Esophagus (tissue), 2 donors: Measurements from ENCODE around the gene TEX48. TPM values are rescaled to one million over a fixed set of nuclear protein-coding genes. Genes with fewer than 3 reads are reported as not detected.

Source experiments
- H3K27ac ChIP-seq, 2 donors: one replicate each; pipeline ENCODE4 v1.5.1; 2013; ENCODE audit warnings: low read depth in 2 of 2, mild to moderate bottlenecking in 2 of 2, inconsistent platforms in 1 of 2, low read length in 1 of 2, moderate library complexity in 1 of 2
- H3K27me3 ChIP-seq, 2 donors: one replicate each; pipeline ENCODE4 v1.6.1; 2013; ENCODE audit warnings: low read length in 2 of 2, control low read depth in 1 of 2, mild to moderate bottlenecking in 1 of 2; ENCODE audit not compliant: insufficient read depth in 2 of 2, control insufficient read depth in 1 of 2
- H3K36me3 ChIP-seq, 2 donors: one replicate each; pipeline ENCODE4 v1.6.1; 2013; ENCODE audit warnings: low read length in 1 of 2; ENCODE audit not compliant: control insufficient read depth in 2 of 2, insufficient read depth in 2 of 2
- H3K4me1 ChIP-seq, 2 donors: one replicate each; pipeline ENCODE4 v1.6.1; 2013; ENCODE audit warnings: low read length in 1 of 2; ENCODE audit not compliant: control insufficient read depth in 2 of 2, insufficient read depth in 2 of 2
- H3K4me3 ChIP-seq, 2 donors: one replicate each; pipeline ENCODE4 v1.5.1; 2013; ENCODE audit warnings: low read length in 2 of 2, mild to moderate bottlenecking in 2 of 2, low read depth in 1 of 2, moderate library complexity in 1 of 2
- H3K9me3 ChIP-seq, 2 donors: one replicate each; pipeline ENCODE4 v1.6.1; 2013; ENCODE audit warnings: mild to moderate bottlenecking in 2 of 2, low read depth in 1 of 2, low read length in 1 of 2, moderate library complexity in 1 of 2; ENCODE audit not compliant: control insufficient read depth in 2 of 2, insufficient read depth in 1 of 2
- WGBS, 2 donors: extraction: QIAGEN DNeasy Blood & Tissue Kit; methylation state at CpG; one replicate each; pipeline ENCODE4 v1.1.7; 2013; 5-methylcytosine and 5-hydroxymethylcytosine counted together
- polyA plus RNA-seq, 2 donors: library from polyadenylated mRNA; stranded (reverse); fragments of 200-250 nt; gene quantifications; one replicate each; pipeline ENCODE4 v1.2.3, GENCODE V29; 2013
- donor health status: healthy with polysubstance abuse.
- donor health status: Bipolar disorder and iron deficiency.

The TEX48 gene
- polyA plus RNA-seq, 2 donors, result not detected

DNA sequence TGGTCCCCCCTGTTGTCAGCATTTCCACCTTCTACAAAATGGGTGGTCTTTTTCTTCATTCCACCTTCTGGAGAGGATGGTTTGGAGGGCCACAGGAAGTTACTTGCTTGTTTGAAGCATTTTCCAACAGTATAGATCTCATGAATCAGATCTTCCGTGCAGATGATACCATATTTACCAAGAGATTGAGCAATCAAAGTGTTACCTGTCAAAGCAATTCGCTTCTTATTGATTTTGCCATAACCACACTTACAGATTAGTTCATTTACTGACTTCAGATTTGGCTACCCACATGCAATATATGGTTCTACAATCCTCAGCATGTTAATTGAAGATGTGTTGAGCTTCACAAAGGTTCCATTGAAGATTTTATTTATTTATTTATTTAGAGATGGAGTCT, 14.0 kb upstream of the TEX48 start:
- H3K27ac ChIP-seq, result no peak overlapping the region
- WGBS, 2 donors, result 72 to 78% methylated on average over 2 of the region's 2 CpGs
- H3K27me3 ChIP-seq, result no peaks in the 10 kb centered on the region
- H3K4me3 ChIP-seq, result no peak overlapping the region
- no peaks in the 10 kb centered on the region for H3K9me3 ChIP-seq
- H3K36me3 ChIP-seq, result no peaks in the 10 kb centered on the region
- H3K4me1 ChIP-seq, result no peaks in the 10 kb centered on the region

DNA sequence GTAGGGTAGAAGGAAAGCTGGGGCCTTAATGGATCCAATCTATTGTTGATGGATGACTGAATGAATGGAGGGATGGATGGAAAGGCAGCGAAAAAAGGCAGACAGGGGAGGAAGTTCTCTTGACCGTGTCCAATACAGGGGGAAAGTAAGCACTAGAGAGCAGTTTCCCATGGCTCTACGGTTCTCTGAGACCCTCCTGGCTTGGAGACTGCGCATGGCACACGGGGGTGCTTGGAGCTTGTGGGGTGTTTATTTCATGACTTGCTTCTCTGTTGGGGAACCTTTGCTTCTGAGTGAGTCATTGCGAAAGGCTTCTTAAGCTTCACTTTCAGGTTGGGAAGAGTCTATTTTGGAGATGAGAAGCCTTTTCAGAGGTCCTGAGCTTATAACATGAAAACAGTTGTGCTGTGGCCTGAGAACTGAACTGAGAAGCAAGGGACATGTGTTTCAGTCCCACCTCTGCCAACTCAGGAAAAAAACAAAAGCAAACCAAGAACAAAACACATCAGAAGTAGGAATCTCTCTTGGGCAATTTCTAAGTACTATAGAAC, 12.8 kb upstream of the TEX48 start:
- H3K27me3 ChIP-seq, result no peaks in the 10 kb centered on the region
- 86 to 91% methylated on average over 6 of the region's 6 CpGs for WGBS, 2 donors

DNA sequence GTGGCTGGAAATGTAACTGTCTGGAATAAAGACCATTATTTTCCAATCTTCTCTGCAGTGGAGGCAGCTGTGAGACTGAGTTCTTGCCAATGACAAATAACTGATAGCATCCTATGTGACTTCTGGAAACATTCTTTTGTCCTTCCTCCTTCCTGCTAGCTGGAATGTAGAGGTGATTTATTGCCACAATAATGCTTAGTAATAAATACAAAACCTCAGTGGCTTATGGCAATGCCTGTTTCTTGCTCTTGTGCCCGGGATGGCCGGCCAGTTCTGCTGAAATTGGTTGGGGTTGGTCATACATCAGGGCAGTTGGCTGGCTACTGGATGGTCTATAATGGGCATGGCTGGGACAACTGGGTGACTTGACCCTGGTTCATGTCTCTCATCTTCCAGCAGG, 12.2 kb upstream of the TEX48 start:
- H3K4me3 ChIP-seq, result no peak overlapping the region
- H3K27me3 ChIP-seq, result no peaks in the 10 kb centered on the region
- no peaks in the 10 kb centered on the region for H3K9me3 ChIP-seq
- WGBS, 2 donors, result 47 to 79% methylated on average over 2 of the region's 2 CpGs
- H3K27ac ChIP-seq, result no peak overlapping the region
- H3K4me1 ChIP-seq, result no peaks in the 10 kb centered on the region
- H3K36me3 ChIP-seq, result no peaks in the 10 kb centered on the region

More for the DNA sequence above, 12.8 kb upstream of the TEX48 start:
- H3K4me1 ChIP-seq, result no peaks in the 10 kb centered on the region
- H3K9me3 ChIP-seq, result no peaks in the 10 kb centered on the region
- no peaks in the 10 kb centered on the region for H3K36me3 ChIP-seq
- no peak overlapping the region for H3K27ac ChIP-seq
- H3K4me3 ChIP-seq, result no peak overlapping the region

DNA sequence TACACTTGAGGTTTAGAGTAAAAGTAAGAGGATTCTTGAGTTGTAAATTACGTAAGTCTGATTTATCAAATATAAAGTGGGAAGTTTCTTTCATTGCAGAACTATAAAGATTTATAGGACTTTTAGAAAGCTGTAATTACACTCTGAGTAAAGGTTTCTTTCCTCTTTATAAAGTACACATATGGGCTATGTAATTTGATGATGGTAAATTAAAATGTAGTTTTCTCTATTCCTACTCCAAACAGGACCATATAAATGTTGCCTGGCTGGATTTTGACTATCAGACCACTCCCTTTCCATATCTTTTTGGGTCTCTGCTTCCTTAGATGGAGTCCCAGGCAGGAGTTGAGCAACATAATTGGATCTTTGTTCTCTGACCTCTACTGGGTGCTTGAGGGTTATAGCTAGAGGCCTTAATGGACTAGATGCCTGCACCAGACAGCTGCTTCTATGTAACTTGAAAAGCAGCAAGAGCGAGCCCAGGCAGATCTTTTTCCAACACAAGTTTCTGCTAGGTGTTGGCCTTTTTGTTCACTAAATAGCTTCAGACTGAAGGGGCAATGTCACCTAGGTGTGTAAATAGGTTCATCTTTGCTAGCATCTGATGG, 11.4 kb upstream of the TEX48 start:
- Histone ChIP-seq H3K9me3 (no peaks in the 10 kb centered on the region), H3K27ac (no peak overlapping the region), H3K4me3 (no peak overlapping the region), H3K36me3 (no peaks in the 10 kb centered on the region), H3K4me1 (no peaks in the 10 kb centered on the region), H3K27me3 (no peaks in the 10 kb centered on the region)
- 43 to 55% methylated on average over 2 of the region's 2 CpGs for WGBS, 2 donors

DNA sequence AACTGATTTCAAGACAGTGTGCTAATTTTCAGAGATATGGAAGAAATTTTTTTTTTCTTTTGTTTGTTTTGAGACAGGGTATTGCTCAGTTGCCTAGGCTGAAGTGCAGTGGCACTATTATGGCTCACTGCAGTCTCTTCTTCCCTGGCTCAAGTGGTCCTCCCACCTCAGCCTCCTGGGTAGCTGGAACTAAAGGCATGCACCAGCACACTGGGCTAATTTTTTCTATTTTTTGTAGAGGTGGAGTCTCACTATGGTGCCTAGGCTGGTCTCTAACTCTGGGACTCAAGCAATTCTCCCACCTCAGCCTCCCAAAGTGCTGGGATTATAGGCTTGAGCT, 9.9 kb upstream of the TEX48 start:
- Histone ChIP-seq H3K36me3 (no peaks in the 10 kb centered on the region), H3K27ac (no peak overlapping the region), H3K27me3 (no peaks in the 10 kb centered on the region)

DNA sequence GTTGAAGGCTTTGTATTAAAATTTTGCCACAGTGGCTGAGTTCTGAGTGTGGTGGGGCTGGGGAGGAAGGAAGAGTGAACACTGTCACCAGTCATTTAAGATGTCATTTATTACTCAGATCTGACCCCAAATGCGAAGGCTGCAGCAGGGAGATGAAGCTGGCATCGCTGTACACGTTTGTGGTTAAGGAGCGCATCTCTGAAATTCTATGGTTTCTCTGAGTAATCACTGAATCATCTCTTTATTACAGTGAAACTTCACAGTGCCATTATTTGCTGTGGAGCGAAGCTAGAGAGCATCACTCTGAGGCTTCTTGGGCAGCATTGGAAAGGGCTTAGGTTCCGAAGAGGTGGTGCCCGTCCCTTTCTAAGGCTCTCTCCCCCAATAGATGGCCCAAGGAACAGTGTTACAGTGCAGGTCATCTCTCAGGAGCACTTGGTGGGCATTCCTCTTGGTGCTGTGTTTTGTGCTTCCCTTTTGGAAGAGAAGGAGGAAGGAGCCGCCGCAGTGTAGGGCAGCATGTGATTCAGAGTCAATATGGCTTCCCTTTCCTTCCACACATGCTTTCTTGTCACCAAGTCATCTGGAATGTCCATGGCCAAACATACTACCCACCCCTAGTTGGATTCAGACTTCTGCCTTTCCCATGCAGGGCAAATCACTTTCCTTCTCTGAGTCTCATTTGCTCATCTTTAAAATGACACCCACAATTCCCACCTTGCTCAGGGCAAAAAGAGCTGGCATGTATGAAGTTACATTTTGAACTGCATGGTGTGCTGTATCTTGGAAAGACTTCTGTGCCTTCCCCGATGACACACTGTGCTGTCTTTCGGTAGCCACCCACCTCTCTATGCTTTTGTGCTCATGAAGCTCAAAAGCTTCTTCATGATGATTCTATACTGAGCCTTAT, 9.3 kb upstream of the TEX48 start:
- 62 to 75% methylated on average over 11 of the region's 11 CpGs for WGBS, 2 donors
- no peak overlapping the region for H3K27ac ChIP-seq
- H3K9me3 ChIP-seq, result no peaks in the 10 kb centered on the region
- no peak overlapping the region for H3K4me3 ChIP-seq
- no peaks in the 10 kb centered on the region for H3K27me3 ChIP-seq
- no peaks in the 10 kb centered on the region for H3K36me3 ChIP-seq
- H3K4me1 ChIP-seq, result no peaks in the 10 kb centered on the region

More for the DNA sequence above, 9.9 kb upstream of the TEX48 start:
- no peak overlapping the region for H3K4me3 ChIP-seq
- no peaks in the 10 kb centered on the region for H3K4me1 ChIP-seq
- H3K9me3 ChIP-seq, result no peaks in the 10 kb centered on the region

DNA sequence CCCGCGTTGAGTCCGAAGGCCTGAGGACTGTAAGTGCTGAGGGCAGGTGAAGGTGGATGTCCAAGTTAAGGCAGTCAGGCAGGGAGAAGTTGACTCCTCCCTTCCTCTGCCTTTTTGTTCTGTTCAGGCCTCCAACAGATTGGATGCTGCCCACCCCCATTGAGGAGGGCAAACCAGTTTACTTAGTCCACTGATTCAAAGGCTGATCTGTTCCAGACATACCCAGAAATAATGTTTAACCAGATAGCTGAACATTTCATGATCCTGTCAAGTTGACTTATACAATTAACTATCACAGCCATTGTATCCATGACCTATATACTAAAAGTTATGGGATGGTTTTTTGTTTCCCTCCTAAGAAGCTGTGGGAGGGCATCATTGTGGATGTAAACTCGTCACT, 8.3 kb upstream of the TEX48 start:
- Histone ChIP-seq H3K27me3 (no peaks in the 10 kb centered on the region), H3K9me3 (no peaks in the 10 kb centered on the region), H3K27ac (no peak overlapping the region), H3K36me3 (no peaks in the 10 kb centered on the region), H3K4me3 (no peak overlapping the region), H3K4me1 (no peaks in the 10 kb centered on the region)
- WGBS, 2 donors, result 92 to 96% methylated on average over 4 of the region's 4 CpGs

DNA sequence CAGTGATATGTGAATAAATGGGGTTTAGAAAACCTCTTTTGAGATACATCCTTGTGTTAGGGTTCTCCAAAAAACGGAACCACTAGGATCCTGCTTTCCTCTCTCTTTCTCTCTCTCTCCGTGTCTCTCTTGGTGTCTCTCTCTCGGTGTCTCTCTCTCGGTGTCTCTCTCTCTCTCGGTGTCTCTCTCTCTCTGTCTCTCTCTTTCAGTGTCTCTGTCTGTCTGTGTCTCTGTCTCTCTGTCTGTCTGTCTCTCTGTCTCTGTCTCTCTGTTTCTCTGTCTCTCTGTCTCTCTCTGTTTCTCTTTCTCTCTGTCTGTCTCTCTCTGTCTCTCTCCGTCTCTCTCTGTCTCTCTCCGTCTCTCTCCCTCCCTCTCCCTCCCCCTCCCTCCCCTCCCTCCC, 7.8 kb upstream of the TEX48 start:
- H3K36me3 ChIP-seq, result no peaks in the 10 kb centered on the region
- WGBS, 2 donors, result 93 to 94% methylated on average over 7 of the region's 7 CpGs
- H3K9me3 ChIP-seq, result no peaks in the 10 kb centered on the region
- H3K27ac ChIP-seq, result no peak overlapping the region
- H3K4me1 ChIP-seq, result no peaks in the 10 kb centered on the region
- H3K4me3 ChIP-seq, result no peak overlapping the region
- no peaks in the 10 kb centered on the region for H3K27me3 ChIP-seq

DNA sequence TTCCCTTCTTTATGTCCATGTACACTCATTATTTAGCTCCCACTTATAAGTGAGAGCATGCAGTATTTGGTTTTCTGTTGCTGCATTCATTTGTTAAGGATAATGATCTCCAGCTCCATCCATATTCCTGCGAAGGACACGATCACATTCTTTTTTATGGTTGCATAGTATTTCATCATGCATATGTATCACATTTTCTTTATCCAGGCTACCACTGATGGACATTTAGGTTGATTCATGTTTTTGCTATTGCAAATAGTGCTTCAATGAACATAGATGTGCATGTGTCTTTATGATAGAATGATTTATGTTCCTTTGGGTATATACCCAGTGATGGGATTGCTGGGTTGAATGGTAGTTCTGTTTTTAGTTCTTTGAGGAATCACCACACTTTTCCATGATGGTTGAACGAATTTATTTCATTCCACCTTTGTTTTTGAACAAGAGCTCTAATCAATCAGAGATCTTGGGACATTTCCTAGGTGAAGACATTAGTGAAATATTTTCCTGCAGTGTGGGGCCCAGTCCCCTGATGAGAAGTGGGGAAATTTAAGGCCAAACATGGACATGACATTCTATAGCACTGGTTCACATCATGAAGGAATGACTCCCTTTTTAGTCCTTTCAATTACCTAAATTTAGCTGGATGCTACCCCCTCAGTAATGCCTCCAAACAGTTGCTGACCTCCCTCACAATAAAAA, 7.1 kb upstream of the TEX48 start:
- no peak overlapping the region for H3K4me3 ChIP-seq
- 91 to 93% methylated on average over 3 of the region's 3 CpGs for WGBS, 2 donors
- H3K36me3 ChIP-seq, result no peaks in the 10 kb centered on the region
- H3K9me3 ChIP-seq, result no peaks in the 10 kb centered on the region
- no peak overlapping the region for H3K27ac ChIP-seq
- H3K27me3 ChIP-seq, result no peaks in the 10 kb centered on the region
- H3K4me1 ChIP-seq, result no peaks in the 10 kb centered on the region
